Ovary (tissue), 9 donors: ENCODE data around the gene MPP1. TPM values are rescaled to one million over a fixed set of nuclear protein-coding genes. Genes with fewer than 3 reads are reported as not detected.

Source experiments
- DNase-seq, 5 donors: peaks; one replicate each; pipeline ENCODE4 v3.0.0-alpha.2; 2019 to 2020
- H3K27ac ChIP-seq, 2 donors: fragments of 200-600 bp; one replicate each; pipeline versions ENCODE4 v1.5.1 to v1.8.0; 2019 to 2022
- H3K27me3 ChIP-seq: fragments of 200-600 bp; one replicate; pipeline ENCODE4 v1.8.0; 2022
- H3K36me3 ChIP-seq: fragments of 200-600 bp; sonication (generic); one replicate; pipeline ENCODE4 v1.5.1; 2019
- H3K4me1 ChIP-seq: one replicate; pipeline ENCODE4 v1.8.1; 2013; ENCODE audit warnings: mild to moderate bottlenecking, moderate library complexity; ENCODE audit not compliant: insufficient read depth
- H3K4me3 ChIP-seq: fragments of 200-600 bp; sonication (generic); one replicate; pipeline ENCODE4 v1.5.1; 2017
- H3K9me3 ChIP-seq, 2 donors: fragments of 200-600 bp in 1 of 2; sonication (generic) in 1 of 2; one replicate each; pipeline versions ENCODE4 v1.5.1 to v1.8.1; 2013 to 2019; ENCODE audit warnings: mild to moderate bottlenecking in 1 of 2, moderate library complexity in 1 of 2
- EP300 ChIP-seq: sonication (generic); formaldehyde crosslinking; IDR thresholded peaks from one replicate; pipeline ENCODE4 v1.6.1; 2017; ENCODE audit warnings: antibody characterized with exemption
- POLR2A ChIP-seq: fragments of 450-650 bp; IDR thresholded peaks from one replicate; pipeline ENCODE4 v1.6.1; 2017; ENCODE audit warnings: antibody characterized with exemption, mild to moderate bottlenecking, moderate library complexity
- WGBS, 3 donors: extraction: QIAGEN DNeasy Blood & Tissue Kit in 1 of 3; methylation state at CpG; one replicate each; pipeline versions ENCODE4 v1.1.5 to v1.1.7; 2013 to 2017; 5-methylcytosine and 5-hydroxymethylcytosine counted together
- intact Hi-C, 4 donors: fragments of 100-400 bp; cut with DNase I; formaldehyde crosslinking; loops; one replicate each; pipeline versions ENCODE4 v1.11.0 to v1.15.1; 2022 to 2023
- polyA plus RNA-seq, 2 donors: library from polyadenylated mRNA; stranded (reverse); fragments of 200-250 nt in 1 of 2; fragments of 350-450 nt in 1 of 2; fragmentation: Illumina TruSeq in 1 of 2; extraction: RNeasy Lipid Tissue Mini Kit (QIAGEN cat#74804) in 1 of 2; gene quantifications; one replicate each; pipeline ENCODE4 v1.2.3, GENCODE V29; 2013 to 2014
- total RNA-seq, 7 donors: library from RNA; depleted of rRNA in 2 of 7; stranded (reverse); fragments of >200 nt in 2 of 7; fragmentation: NEBNext Ultra II Directional in 3 of 7; extraction: Animal tissue kit (Norgen Biotek cat#: 25700) in 3 of 7; gene quantifications; one replicate each; pipeline versions ENCODE4 v1.1.0 to v1.2.4, GENCODE V29; 2016 to 2023
- TF ChIP-seq, protein P1 (sequence below), 3 donors: fragments of 450-650 bp in 2 of 3; fragments of 200-600 bp in 1 of 3; IDR thresholded peaks; one replicate each; pipeline versions ENCODE4 v1.5.1 to v1.8.0; 2016 to 2022; ENCODE audit warnings: antibody characterized with exemption in 3 of 3, mild to moderate bottlenecking in 1 of 3
- donor health status: DM: no; HTN: no; CAD: no; lungs with moderate emphysema.
- donor health status: DM: no; HTN: no; CAD: no.
- donor health status: Bipolar disorder and iron deficiency.
- donor health status: DM: yes; HTN: yes; CAD: no.
- donor health status: DM: no; HTN: no; CAD: no.
- donor health status: DM: yes; HTN: yes; CAD: no.

MPP1 gene
- total and polyA plus RNA-seq, 9 donors, result 9.2 to 46.9 (median 16.2) TPM

GRCh38 chrX:154733066-154733425 lies 72.2 kb downstream of the MPP1 start:
- no peak for DNase-seq
- Histone ChIP-seq H3K4me3 (no peak overlapping the region), H3K9me3 (no peaks in the 10 kb centered on the region), H3K4me1 (peaks cover 4% of the 10 kb centered on the region), H3K27me3 (no peaks in the 10 kb centered on the region), H3K27ac (no peak overlapping the region), H3K36me3 (no peaks in the 10 kb centered on the region)
- TF ChIP-seq, protein P1, sequence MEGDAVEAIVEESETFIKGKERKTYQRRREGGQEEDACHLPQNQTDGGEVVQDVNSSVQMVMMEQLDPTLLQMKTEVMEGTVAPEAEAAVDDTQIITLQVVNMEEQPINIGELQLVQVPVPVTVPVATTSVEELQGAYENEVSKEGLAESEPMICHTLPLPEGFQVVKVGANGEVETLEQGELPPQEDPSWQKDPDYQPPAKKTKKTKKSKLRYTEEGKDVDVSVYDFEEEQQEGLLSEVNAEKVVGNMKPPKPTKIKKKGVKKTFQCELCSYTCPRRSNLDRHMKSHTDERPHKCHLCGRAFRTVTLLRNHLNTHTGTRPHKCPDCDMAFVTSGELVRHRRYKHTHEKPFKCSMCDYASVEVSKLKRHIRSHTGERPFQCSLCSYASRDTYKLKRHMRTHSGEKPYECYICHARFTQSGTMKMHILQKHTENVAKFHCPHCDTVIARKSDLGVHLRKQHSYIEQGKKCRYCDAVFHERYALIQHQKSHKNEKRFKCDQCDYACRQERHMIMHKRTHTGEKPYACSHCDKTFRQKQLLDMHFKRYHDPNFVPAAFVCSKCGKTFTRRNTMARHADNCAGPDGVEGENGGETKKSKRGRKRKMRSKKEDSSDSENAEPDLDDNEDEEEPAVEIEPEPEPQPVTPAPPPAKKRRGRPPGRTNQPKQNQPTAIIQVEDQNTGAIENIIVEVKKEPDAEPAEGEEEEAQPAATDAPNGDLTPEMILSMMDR (IDR thresholded peaks at IDR 0.05), result no peak
- TF ChIP-seq EP300 (no peak), POLR2A (no peak)
- WGBS, 3 donors, result 69 to 79% (median 72%) methylated on average over 2 of the region's 2 CpGs
- intact Hi-C loops, result no loop called here

GRCh38 chrX:154732421-154733065 lies 72.7 kb downstream of the MPP1 start:
- TF ChIP-seq POLR2A (no peak), EP300 (no peak)
- TF ChIP-seq, protein P1 (IDR thresholded peaks at IDR 0.05), result no peak
- intact Hi-C loops, result no loop called here
- Histone ChIP-seq H3K4me3 (no peak overlapping the region), H3K4me1 (peaks cover 4% of the 10 kb centered on the region), H3K9me3 (no peaks in the 10 kb centered on the region), H3K27me3 (no peaks in the 10 kb centered on the region), H3K36me3 (no peaks in the 10 kb centered on the region), H3K27ac (no peak overlapping the region)
- no peak for DNase-seq
- WGBS, 3 donors, result 42 to 46% (median 44%) methylated on average over 5 of the region's 5 CpGs

- Histone ChIP-seq H3K4me3 (no peak overlapping the region), H3K27me3 (no peaks in the 10 kb centered on the region), H3K9me3 (no peaks in the 10 kb centered on the region), H3K36me3 (no peaks in the 10 kb centered on the region), H3K4me1 (peaks cover 4% of the 10 kb centered on the region), H3K27ac (no peak overlapping the region)
- WGBS, 3 donors, result 84 to 88% (median 87%) methylated on average over 7 of the region's 7 CpGs
- no peak for DNase-seq
- intact Hi-C loops, result no loop called here
- TF ChIP-seq EP300 (no peak), POLR2A (no peak)
- TF ChIP-seq, protein P1 (IDR thresholded peaks at IDR 0.05), result no peak
Observed at GRCh38 chrX:154731881-154732280, 73.4 kb downstream of the MPP1 start.

- Histone ChIP-seq H3K36me3 (no peaks in the 10 kb centered on the region), H3K9me3 (no peaks in the 10 kb centered on the region)
Observed at GRCh38 chrX:154731184-154731583, 74.1 kb downstream of the MPP1 start.

More at GRCh38 chrX:154731184-154731583, 74.1 kb downstream of the MPP1 start:
- no peaks in the 10 kb centered on the region for H3K27me3 ChIP-seq
- intact Hi-C loops, result no loop called here
- no peak overlapping the region for H3K27ac ChIP-seq
- peaks cover 4% of the 10 kb centered on the region for H3K4me1 ChIP-seq
- H3K4me3 ChIP-seq, result no peak overlapping the region
- 85 to 94% (median 89%) methylated on average over 5 of the region's 5 CpGs for WGBS, 3 donors
- no peak for DNase-seq
- no peak for TF ChIP-seq POLR2A
- no peak for TF ChIP-seq EP300
- TF ChIP-seq, protein P1 (IDR thresholded peaks at IDR 0.05), result no peak
